Activated naive CD4-positive, alpha-beta T cell (primary cell): ENCODE data around the gene ABCB10.
"Not testable (repeated sequence)": the region's sequence is repeated elsewhere in the genome, so short reads cannot be mapped to it uniquely, and the experiment has no call there.

ENCODE experiments used
- DNase-seq, 4 experiments: peaks; one replicate each; lab custom pipeline; 2025; lab: John Stamatoyannopoulos, UW

ABCB10 gene

GRCh38 chr1:229536982-229537381 lies 21.5 kb downstream of the ABCB10 start:
- no peak for DNase-seq

DNA sequence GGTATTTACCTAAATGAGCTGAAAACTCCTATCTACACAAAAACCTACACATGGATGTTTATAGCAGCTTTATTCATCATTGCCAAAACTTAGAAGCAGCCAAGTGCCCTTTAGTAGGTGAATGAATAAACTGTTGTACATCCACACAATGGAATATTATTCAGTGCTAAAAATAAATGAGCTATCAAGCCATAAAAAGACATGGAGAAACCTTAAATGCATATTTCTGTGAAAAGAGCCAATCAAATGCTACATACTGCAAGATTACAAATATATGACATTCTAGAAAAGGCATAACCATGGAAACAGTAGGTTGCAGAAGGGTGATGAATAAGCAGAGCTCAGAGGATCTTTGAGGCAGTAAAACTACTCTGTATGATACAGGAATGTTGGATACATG lies 23.3 kb downstream of the ABCB10 start:
- DNase-seq: no peak

- DNase-seq: no peak
Observed at GRCh38 chr1:229531326-229531725, 27.2 kb downstream of the ABCB10 start.

- DNase-seq: no peak
Observed at GRCh38 chr1:229529639-229530038, 28.9 kb downstream of the ABCB10 start.

GRCh38 chr1:229526695-229527094 lies 31.8 kb downstream of the ABCB10 start:
- no peak for DNase-seq

GRCh38 chr1:229523052-229523451 lies 35.5 kb downstream of the ABCB10 start:
- DNase-seq: no peak

DNA sequence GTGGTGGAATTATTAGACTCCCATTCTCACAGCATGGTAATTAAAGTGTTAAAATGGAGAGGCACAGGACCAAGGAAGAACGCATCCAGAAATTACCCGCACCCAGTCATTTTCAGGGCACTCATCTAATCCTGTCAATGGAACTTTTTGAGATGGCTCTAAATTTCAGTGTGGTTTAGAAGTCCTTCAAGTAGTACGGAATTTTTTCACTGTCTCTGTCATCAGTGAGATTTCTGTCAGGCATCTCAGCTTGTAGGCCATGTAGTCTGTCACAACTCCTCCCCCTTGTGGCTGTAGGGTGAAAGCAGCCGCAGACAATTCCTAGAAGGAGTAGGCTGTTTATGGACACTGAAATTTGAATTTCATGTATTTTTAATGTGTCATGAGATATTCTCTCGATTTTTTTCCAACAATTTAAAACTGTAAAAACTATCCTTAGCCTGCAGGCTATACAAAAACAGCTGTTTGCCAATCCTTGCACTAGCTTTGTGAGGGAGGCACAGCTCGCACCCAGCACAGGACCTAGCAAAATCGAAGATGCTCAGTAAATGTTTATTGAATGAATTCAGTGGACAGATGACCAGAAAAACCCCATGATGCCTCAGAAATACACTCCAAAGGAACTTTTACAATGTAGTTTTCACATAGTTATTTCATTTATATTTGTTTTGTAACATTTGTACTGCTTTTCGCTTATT lies 43.8 kb downstream of the ABCB10 start:
- peak in 2 of 4 experiments; percentile 30 to 39 for DNase-seq

- not testable (repeated sequence) for DNase-seq
Observed at GRCh38 chr1:229511625-229512024, 46.9 kb downstream of the ABCB10 start.

DNA sequence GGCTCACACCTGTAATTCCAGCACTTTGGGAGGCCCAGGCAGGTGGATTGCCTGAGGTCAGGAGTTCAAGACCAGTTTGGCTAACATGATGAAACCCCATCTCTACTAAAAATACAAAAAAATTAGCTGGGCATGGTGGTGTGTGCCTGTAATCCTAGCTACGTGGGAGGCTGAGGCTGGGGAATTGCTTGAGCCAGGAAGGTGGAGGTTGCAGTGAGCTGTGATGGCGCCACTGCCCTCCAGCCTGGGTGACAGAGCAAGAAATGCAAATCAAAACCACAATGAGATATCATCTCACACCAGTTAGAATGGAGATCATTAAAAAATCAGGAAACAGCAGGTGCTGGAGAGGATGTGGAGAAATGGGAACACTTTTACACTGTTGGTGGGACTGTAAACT lies 47.3 kb downstream of the ABCB10 start:
- DNase-seq: not testable (repeated sequence)

GRCh38 chr1:229509576-229509975 lies 48.9 kb downstream of the ABCB10 start:
- DNase-seq: no peak

- no peak for DNase-seq
Observed at GRCh38 chr1:229508823-229509337, 49.6 kb downstream of the ABCB10 start.

DNA sequence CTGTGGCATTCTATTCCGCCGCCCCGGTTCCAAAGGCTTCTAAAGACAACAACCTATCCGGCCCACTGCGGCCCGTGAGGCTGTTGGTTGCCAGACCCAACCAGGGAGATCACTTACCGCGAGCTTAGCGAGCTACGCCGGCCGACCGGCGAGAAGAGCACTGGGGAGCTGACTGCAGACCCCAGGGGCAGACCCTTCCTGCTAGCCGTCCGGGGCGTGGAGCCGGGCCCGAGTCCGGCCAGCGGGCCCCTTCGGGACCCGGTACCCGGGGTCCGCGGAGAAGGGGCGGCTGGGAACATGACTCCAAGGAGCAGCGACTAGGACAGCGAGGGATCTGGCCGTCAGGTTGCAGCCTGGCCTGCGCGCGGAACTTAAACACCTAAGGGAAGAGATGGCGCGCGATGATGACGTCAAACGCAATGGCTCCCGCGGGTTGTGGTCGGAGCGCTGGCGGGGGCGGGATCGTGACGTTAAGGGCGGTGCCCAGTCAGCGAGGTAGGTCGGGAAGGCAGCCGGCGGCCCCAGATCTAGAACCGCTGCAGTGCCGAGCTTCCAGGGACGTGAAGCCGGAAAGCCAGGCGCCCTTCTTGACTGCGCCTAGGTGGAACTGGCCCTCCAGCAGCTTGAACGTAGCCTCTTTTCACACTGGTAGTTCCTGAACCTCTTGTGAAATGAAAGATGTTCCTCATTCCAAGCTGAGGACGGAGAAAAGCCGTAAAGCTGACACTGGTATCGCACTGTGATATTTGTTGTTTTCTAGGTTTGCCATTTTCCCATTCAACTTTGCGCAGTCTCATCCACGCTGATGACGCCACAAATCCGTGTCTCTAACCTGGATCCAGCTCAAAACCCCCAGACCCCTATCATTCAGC lies 50.3 kb downstream of the ABCB10 start, which contains the start of gene NUP133:
Gene NUP133 (minus strand): TSS at position 391 of the 872 bp plus-strand sequence. CDS start 92 bp downstream, at position 299.
- DNase-seq: peak; percentile 93 to 98 (median 97)

DNA sequence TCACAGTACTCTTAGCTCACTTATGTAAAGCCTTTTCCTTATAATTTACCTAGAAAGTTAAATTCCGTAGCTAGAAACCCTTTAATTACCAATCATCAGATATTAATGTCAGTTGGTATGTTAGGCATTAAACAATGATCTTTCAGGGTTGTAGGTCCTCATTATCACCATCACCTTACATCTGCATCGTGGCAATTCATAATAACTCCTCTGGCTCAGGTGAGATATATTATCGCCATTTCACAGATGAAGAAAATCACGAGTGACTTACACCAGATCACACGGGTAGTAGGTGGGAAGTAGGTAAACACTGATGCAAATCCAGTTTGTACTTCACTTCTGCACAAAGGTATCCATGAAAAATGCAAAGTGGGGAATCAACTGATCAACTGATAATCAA lies 51.0 kb downstream of the ABCB10 start:
- DNase-seq: no peak

DNA sequence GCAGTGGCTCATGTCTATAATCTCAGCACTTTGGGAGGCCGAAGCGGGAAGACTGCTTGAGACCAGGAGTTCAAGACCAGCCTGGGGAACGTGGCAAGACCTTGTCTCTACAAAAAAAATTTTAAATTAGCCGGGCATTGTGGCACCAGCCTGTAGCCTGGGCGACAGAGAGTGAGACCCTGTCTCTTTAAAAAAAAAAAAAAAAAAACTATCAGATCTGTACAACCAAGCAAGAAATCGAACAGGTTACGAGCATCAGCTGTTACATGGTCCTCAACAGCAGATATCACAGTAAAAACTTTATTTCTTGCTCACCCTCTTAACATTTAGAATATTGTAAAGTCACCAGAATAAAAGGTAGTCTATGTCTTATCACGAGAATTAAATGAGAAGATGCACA lies 51.9 kb downstream of the ABCB10 start:
- DNase-seq: no peak

DNA sequence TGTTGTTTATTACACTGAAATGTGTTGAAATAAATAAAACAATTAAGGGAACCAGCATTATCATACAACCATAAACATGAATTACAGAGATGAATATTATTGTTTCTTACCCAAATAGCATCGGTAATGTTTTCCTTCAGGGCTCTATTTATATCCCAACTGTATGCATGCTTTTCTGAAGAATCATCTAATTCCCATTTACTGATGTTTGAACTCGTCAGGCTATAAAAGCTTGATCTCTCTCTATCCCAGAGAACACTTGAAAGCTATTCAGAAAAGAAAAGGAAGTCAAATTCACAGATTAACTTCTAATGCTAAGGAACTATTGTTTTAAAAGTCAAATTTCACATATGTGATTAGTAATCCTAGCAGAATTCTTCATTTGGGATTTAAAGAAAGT lies 62.7 kb downstream of the ABCB10 start:
- no peak for DNase-seq

GRCh38 chr1:229487181-229487580 lies 71.3 kb downstream of the ABCB10 start:
- DNase-seq: no peak

DNA sequence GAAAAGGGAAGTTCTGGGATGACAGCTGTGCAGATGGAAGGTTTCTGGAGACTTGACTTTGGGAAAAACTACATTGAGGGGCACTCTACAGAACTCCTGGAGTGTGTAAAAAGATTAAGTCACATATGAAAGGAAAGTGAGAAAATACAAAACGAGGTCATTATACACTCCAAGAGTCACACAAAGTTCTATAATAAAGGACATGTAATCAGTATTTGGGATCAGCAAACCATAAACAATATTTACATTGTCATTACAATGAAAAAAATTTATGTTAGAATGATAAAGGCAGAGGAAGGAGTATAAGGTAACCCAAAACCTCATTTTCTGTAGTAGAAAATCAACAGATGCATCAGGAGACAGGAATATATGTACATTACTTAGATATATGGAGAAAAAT lies 73.2 kb downstream of the ABCB10 start:
- no peak for DNase-seq

DNA sequence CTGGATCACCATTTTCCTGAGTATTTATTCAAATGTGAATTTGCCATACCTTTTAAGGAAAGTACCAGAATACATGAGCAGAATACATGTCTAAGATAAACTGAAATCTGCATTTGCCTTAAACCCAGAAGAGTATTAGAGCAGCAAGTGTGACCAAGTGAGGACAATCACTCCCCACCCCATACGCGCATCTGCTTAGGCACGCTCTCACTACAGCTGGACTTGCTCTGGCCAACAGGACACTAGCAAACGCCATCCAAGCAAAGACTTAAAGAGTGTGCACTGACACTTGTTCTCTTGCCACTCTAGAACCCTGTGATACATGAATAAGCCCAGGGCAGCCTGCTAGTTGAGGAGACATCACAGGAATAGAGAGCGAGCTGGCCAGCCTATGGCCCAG lies 76.0 kb downstream of the ABCB10 start:
- no peak for DNase-seq

DNA sequence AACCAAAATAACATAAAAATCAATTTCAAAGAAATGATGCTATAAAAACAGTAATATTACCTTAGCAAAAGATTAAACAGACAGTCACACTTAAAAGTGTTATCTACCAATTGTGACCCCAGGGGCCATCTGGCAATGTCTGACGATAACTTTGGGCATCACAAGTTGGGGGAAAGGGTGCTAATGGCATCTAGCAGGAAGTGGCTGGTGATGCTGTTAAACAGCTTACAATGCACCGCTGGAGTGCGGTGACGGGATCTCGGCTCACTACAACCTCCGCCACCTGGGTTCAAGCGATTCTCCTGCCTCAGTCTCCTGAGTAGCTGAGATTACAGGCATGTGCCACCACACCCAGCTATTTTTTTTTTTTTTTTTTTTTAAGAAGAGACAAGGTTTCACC lies 78.0 kb downstream of the ABCB10 start:
- no peak for DNase-seq

DNA sequence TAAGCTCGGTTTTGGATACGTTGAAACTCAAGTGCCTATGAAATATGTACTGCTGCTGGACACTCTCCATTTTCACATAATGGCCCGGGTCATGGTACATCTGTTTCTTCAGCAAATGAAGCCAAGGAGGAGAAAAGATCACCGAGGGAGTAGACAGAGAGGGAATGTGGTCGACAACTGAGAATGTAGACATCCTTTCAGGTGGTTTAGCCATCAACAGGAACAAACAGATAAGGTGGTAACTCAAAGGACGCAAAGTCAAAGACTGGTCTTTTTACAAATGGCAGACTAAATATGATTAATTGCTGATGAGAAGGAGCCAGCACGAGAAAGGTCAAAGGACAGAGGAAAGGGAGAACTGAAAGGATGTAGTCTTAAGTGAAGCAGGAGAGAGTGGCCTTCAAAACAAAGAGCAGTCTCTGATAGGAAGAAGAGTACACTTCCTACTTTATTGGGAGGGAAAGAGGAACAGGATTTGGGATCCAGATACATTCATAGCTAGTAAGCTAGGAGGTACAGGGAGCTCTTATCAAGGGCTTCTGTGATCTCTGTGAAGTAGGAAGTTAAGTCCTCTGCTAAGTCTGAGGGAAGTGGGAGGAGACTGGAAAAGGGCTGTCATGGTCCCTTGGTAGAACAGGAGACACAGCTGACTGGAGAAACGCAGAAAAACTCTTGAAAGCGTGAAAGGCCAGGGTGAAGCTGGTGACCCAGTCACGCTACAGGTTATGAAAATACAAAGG lies 78.7 kb downstream of the ABCB10 start:
- no peak for DNase-seq

GRCh38 chr1:229478852-229479251 lies 79.7 kb downstream of the ABCB10 start:
- DNase-seq: no peak

DNA sequence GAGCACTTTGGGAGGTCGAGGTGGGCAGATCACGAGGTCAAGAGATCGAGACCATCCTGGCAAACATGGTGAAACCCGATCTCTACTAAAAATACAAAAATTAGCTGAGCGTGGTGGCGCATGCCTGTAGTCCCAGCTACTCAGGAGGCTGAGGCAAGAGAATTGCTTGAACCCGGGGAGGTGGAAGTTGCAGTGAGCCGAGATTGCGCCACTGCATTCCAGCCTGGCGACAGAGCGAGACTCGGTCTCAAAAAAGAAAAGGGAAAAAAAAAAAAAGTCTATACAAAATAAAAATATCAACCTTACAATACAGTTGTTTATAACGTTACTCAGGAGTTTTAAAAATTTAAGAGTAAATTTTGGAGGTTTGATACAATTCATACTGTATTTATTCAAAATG lies 82.6 kb downstream of the ABCB10 start:
- DNase-seq: not testable (repeated sequence)
